Suppressor macrophage treated with lipopolysaccharide for 1 hour (primary cell): ENCODE results near the gene NEDD4.
"Not testable (repeated sequence)": the region's sequence is repeated elsewhere in the genome, so short reads cannot be mapped to it uniquely, and the experiment has no call there.

Source experiments
- DNase-seq, 3 donors: peaks; one replicate each; pipeline ENCODE4 v3.0.0-alpha.2; 2020 to 2022

The NEDD4 gene

GRCh38 chr15:56003777-56004176 lies 10.4 kb upstream of the NEDD4 start:
- DNase-seq, result peak in 2 of 3 donors; percentile 16 to 29

DNA sequence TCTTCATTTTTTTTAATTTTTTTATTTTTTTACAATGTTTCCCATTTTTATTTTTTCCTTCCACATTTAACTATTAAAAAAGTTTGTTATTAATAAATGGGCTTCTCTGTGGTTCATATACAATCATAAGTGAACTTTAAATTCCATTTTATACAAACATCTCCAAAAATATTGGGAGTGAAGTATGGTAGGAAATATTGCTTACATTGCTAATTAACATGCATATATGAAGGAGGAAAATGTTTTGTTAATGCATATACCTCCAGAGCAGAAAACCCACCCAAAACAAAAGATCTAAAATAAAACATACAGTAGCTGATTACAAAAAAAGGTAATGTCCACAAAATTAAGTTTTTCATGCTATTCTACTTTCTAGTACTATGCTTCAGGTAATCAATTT lies 9.9 kb upstream of the NEDD4 start:
- not testable (repeated sequence) for DNase-seq

GRCh38 chr15:56001471-56002078 lies 8.2 kb upstream of the NEDD4 start:
- DNase-seq, result no peak

DNA sequence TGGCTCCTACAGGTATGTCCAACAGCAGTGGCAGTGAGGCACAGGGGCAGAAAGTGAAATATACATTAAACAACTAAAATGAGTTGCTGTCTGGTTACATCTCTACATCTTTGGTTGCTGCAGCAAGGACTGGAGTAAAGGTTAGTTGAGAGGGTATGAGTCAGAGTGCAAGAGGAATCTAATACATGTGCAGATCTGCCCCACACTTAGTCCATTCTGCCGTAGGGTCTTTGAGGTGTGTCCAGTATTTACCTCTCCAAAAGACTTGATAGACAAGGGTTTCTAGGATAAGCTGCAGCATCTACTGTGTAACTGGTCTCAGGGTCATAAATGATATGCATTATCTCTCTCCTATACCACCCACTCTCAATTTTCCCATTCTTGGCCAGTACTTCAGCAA lies 6.2 kb upstream of the NEDD4 start:
- DNase-seq, result no peak

GRCh38 chr15:55998478-55998877 lies 5.1 kb upstream of the NEDD4 start:
- DNase-seq, result no peak

DNA sequence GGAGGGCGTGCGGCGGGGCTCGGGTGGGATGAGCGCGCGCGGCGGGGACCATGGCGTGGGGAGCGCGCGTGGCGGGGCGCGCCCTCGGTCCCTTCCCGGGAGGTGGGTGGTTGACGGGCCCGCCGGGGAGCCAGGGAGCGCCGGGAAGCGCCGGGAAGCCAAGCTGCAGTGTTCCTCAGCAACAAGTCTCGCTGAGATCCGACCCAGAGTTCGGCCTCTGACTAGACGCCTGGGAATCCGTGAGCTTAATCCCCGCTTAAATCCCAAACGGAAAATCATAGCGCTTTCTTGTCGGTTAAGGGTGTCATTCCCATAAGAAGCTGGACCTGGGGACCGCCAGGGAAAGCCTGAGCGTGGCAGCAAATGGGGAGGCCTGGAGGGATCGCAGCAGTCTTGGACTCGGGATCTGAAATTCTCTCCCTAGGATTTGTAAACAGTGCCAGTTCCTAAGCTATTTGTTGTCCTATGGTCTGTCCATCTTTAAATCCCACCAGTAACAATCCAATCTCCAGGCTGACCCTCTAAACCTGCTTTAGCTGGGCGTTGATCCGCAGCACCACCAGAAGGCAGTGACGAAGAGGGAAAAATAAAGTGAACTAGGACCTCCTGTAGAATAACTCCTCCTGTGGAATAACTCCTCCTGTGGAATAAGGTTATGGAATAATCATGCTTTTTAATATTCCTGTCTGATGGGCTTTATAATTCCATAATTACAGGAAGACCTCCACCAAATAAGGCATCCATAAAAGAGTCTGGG lies 570 bp upstream of the NEDD4 start:
- DNase-seq, result peak in 2 of 3 donors; percentile 7 to 11

DNA sequence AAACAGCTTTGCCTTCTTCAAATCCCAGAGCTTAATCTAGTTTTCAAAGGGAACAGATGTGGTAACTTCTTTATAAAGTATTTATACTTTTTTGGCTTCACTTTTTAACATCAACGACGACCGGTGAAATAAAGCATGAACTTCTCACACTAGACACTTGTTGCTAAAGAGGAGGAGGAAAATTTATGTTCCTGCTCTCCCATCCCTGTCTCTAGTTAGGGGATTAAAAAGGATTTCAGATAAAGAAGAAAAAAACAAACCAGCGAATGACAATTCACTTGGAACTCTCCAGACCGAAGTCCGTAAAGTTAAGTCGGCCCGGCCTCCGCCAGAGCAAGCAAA lies 672 bp downstream of the NEDD4 start:
- DNase-seq, result peak in 1 of 3 donors; percentile 4

DNA sequence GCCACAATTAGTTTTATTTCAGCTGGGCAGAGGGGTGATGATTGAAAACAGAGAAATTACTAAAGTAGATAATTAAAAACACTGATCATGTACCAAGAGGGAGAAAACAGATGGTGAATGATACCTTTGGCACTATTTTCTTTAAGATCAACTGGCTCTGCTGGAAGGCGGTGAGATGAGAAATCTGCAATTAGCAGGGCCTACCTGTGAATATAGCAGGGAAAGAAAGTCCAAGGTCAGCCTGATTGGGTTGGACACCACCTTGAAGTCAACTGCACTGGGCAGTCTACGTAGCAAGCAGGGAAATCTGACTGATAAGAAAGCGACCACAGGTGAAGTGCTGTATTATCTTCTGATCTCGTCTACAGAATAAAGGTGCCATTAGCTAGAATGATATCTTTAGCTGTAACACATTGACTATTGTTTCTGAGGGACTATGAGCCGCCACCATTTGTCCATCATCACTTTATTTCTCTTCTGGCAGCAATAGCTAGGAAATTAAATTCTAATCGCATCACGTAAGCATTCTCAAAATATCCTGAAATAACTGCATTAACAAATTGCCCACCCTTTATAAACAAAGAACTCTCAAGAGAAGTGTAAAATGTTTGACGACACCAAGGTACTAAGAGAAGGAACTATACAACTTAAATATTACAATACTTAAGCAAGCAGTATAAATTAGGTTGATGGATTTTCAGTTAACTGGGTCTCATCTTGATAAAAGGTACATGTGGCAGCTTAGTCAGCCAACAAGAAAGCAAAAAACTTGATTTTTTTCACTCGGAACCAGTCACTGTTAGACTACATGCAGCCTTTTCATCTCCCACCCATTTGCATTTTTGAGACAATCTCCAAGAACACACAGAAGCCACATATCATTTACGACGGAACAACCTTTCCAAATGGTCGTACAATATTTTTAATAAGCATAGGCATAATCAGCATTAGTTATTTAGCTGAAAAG lies 1.3 kb downstream of the NEDD4 start:
- DNase-seq, result no peak

DNA sequence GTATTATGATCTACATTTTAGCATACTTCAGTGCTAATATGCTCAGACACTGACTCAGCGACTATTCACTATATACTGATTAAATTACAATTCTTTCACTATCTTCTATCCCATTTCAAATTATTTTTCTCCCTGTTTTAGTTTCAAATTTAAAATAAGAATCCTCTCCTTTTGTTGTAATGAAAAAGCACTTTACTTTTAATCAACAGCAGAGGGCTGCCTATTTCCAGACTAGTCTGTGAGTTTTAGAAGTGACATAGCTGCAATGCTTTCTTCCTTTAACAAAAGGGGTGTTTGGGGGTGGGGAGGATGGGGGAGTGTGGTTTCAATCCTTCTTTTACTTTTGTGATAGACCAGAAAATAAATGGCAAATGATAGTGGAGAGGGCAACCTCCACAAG lies 2.4 kb downstream of the NEDD4 start:
- DNase-seq, result no peak

GRCh38 chr15:55990516-55990915 lies 2.9 kb downstream of the NEDD4 start:
- DNase-seq, result no peak

- DNase-seq, result peak in 1 of 3 donors; percentile 11
Observed at GRCh38 chr15:55989383-55989782, 4.0 kb downstream of the NEDD4 start.

DNA sequence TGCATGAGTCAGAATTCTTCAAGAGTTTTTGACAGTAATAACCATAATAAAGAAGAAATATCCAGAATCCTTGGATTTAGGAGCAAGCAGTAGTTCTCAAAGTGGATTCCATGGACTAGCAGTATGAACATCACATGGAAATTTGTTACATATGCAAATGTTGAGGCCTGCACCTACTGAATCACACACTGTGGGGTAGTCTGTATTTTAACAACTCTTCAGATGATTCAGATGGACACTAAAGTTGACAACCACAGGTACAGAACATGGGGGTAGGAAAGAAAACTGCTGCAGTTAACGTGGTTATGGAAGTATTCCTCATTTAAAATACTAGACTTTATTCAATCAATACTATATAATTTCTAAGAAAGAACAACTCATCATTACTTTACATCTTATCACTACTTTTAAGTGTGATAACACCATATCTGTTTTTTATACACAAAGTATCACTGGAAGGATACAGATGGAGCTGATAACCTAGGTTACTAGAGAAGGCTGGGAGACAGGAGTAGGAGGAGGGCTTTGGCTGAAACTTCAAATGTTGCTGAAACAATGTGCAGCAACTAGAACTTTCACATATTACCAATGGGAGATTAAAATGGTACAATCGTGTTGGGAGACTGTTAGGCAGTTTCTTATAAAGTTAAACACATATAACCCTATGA lies 11.7 kb downstream of the NEDD4 start:
- no peak for DNase-seq

DNA sequence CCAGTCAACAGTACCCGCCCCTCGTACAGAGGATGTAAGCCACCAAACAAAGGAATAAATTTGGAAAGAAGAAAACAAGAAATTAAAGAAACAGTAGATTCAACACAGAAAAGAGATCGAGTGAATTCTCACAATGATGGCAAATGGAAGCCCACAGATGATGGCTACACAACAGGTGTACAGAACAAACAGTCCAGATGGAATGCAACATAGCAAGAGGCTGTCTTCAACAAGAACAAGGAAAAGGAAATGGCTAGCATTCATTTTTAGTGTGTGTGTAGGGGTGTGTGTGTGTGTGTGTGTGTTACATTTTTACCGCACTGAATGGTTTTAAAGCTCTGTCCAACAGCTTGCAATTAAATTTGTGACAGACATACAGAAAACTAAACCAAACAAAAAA lies 12.9 kb downstream of the NEDD4 start:
- DNase-seq, result no peak

DNA sequence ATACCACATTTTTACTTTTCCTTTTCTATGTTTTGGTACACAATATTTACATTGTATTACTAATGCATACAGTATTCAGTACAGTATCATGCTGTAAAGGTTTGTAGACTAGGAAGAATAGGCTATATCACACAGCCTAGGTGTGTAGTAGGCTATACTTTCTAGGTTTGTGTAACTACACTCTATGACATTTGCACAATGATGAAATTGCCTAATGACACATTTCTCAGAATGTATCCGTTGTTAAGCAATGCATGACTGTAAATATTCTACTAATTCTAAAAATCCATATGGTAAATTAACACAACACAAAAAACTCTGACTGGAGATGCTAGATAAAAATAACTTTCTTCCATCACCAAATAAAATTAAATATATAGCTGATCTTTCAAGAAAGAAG lies 16.2 kb downstream of the NEDD4 start:
- DNase-seq, result peak in 1 of 3 donors; percentile 15

DNA sequence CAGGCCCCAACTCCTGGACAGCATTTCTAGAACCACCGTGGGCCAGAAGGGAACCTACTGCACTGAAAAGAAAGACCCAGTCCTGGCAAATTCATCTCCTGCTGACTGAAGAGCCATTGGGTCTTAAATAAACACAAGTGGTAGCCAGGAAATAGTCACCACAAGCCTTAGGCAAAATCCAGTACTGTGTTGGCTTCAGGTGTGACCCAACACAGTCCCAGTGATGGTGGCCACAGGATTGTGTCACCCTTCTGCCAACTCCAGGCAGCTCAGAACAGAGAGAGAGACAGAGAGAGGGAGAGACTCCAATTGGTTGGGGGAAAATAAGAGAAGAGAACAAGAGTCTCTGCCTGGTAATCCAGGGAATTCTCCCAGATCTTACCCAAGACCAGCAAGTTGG lies 23.1 kb downstream of the NEDD4 start:
- DNase-seq, result no peak

GRCh38 chr15:55969582-55969981 lies 23.8 kb downstream of the NEDD4 start:
- DNase-seq, result no peak

GRCh38 chr15:55968923-55969322 lies 24.5 kb downstream of the NEDD4 start:
- no peak for DNase-seq

GRCh38 chr15:55965091-55965490 lies 28.3 kb downstream of the NEDD4 start:
- DNase-seq, result no peak

DNA sequence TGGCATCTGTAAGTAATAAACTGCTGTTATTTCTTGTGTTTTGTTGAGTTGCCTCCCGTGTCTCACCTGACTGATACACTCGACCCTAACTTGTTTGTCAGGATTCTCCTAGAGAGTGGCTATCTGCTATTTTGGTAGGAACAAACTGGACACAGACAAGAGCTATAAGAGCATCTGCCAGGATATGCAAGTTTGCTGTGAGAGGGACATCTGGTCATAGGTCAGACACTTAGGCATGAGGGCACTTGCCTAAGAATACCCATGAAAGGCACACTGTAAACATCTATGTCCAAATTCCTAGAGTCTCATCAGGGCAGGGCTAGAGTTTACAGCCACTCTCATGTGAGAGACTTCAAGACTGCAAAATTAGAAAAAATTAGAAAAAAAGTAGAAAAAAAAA lies 32.5 kb downstream of the NEDD4 start:
- DNase-seq, result no peak

DNA sequence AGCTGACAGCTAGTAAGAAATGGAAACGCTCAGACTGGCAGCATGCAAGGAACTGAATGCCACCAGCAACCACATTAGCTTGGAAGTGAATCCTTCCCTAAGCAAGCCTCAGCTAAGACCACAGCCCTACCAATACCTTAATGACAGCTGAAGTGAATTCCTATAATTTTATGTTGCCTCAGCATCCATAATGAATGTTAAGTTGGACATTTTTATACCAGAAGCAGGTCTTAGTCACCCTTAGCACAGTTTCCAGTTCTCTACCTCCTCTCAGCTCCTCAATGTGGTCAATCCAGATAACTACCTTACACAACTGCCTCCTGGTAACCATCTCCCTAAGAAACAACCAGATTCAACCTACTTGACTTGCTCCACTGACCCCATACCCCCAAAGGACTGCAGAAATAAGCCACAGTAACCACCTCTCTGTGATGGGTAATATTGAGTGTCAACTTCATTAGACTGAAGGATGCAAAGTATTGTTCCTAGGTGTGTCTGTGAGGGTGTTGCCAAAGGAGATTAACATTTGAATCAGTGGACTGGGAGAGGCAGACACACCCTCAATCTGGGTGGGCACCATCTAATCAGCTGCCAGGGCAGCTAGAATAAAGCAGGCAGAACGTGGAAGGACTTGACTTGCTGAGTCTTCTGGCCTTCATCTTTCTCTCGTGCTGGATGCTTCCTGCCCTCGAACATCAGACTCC lies 33.5 kb downstream of the NEDD4 start:
- no peak for DNase-seq

GRCh38 chr15:55958349-55958748 lies 35.1 kb downstream of the NEDD4 start:
- no peak for DNase-seq

DNA sequence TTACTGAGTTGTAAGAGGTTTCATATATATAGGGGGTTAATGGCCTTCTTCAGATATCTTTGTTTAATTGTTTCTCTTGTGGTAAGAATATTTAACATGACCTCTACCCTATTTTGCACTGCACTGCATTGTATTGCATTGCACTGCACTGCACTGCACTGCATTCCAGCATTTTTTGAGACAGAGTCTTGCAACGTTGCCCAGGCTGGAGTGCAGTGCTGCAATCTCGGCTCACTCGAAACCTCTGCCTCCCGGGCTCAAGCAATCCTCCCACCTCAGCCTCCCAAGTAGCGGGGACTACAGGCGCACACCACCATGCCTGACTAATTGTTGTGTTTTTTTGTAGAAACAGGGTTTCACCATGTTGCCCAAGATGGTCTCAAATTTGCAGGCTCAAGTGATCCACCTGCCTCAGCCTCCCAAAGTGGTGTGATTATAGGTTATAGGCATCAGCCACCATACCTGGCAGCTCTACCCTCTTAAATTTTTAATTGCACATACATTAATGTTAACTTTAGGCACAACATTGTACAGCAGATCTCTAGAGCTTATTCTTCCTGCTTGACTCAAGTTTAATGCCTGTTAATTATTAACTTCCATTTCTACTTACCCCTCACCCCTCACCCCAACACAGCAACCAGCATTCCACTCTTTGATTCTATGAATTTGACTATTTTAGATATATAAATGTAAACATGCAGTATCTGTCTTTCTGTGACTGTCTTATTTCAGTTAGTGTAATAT lies 38.4 kb downstream of the NEDD4 start:
- DNase-seq, result no peak
